ENCODE results near the gene NFIC. TPM values are rescaled to one million over a fixed set of nuclear protein-coding genes. Genes with fewer than 3 reads are reported as not detected.
A peak's percentile ranks its signal among the peaks of the same experiment; 100 is the strongest.
"Not testable (repeated sequence)": the region's sequence is repeated elsewhere in the genome, so short reads cannot be mapped to it uniquely, and the experiment has no call there.

Gene NFIC
- total RNA-seq, 1 donor from 2014 or later, result 11.9 TPM

DNA sequence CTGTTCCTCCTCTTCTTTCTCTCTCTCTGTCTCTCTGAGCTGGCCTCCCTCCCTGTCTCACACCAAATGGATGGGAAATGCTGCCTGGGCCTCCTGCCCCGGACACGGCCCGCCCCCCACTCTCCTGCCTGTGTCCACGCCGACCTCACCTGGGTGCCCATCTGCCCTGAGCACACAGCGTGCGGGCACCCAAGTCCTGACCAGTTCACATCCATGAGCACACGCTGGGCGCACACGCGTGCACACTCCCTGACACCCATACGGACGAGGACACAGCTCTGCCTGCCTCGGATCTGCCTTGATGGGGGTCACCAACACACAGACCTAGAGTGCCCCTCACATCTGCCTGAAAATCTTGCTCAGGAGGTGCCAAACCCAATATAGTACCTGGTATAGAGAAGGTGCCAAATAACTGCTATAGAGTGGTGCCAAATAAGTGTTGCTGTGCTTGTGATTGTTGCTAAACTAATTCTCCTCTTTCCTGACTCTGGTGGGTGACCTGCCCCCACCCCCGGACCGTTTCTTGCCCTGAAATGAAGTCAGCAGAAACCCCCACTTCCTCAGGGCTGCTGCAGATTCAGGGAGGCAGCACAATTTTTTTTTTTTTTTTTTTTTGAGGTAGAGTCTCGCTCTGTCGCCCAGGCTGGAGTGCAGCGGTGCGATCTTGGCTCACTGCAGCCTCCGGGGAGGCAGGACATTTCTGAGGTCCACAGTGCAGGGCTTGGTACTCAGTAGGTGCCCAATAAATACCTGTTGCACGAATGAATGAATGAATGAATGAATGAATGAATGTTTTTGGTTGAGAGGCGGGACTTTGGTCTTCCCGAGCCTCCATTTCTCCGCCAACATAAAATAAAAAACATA is 4.6 kb downstream of the NFIC start:
- no peak for DNase-seq (ENCODE audit: low read depth in 2 of 2)

GRCh38 chr19:3372413-3372812 is 6.0 kb downstream of the NFIC start:
- DNase-seq (ENCODE audit: low read depth in 2 of 2), result no peak

- no peak for DNase-seq (ENCODE audit: low read depth in 2 of 2)
Measured at GRCh38 chr19:3373971-3374368, 7.6 kb downstream of the NFIC start.

- no peak for DNase-seq (ENCODE audit: low read depth in 2 of 2)
Measured at GRCh38 chr19:3374369-3375112, 8.2 kb downstream of the NFIC start.

DNA sequence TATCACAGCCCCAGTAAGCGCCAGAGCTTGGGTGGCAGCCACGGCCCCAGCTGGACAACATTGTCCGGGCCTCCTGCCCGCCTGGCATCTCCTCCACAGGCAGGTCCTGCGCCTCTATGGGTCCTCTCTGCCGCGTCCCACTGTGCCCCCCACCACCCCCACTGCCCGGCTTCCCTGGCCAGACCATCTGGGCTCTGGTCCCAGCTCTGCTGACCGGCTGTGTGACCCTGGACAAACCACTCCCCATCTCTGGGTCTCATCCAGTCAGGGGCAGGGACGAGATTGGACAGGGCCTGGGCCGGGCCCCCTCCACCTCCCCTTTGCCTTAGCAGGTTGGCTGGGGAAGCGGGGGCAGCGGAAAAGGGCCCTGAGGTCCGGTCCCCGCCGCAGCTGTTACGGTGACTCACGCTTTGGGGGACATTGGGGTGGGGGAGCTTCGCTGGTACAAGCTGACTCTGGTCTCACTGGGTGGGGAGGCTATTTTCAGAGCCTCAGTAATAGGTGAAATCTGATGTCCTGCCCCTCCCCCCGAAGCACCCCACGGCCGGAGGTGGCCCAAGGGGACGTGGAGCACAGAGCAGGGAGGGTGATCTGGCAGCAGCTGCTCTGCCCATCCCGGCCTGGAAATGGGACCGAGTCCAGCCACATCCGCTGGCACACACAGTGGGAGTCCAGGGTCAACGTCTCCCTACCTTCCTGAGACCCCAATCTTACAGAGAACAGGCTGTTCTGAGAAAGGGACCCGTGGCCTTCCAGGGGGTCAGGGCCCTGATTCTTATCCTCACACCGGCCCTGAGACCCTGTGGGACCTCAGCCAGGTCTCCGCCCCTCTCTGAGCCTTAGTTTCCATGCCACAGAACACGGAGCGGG is 9.1 kb downstream of the NFIC start:
- peak; percentile 64 to 90 for DNase-seq (ENCODE audit: low read depth in 2 of 2)

DNA sequence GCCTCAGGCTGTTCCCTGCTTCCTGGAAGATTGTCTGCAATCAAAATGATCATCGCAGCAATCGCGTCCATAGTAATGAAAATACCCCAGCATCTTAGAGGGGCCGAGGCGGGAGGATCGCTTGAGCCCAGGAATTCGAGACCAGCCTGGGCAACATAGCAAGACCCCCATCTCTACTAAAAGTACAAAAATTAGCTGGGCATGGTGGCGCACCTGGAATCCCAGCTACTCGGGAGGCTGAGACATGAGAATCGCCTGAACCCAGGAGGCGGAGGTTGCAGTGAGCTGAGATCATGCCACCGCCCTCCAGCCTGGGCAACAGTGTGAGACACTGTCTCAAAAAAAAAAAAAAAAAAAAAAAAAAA is 9.7 kb downstream of the NFIC start:
- DNase-seq (ENCODE audit: low read depth in 2 of 2), result not testable (repeated sequence)

GRCh38 chr19:3378352-3379150 is 12.2 kb downstream of the NFIC start:
- no peak for DNase-seq (ENCODE audit: low read depth in 2 of 2)

GRCh38 chr19:3380829-3381228 is 14.4 kb downstream of the NFIC start:
- DNase-seq (ENCODE audit: low read depth in 2 of 2), result no peak

GRCh38 chr19:3381701-3382372 is 15.5 kb downstream of the NFIC start:
- no peak for DNase-seq (ENCODE audit: low read depth in 2 of 2)

GRCh38 chr19:3382460-3383100 is 16.2 kb downstream of the NFIC start:
- no peak for DNase-seq (ENCODE audit: low read depth in 2 of 2)

DNA sequence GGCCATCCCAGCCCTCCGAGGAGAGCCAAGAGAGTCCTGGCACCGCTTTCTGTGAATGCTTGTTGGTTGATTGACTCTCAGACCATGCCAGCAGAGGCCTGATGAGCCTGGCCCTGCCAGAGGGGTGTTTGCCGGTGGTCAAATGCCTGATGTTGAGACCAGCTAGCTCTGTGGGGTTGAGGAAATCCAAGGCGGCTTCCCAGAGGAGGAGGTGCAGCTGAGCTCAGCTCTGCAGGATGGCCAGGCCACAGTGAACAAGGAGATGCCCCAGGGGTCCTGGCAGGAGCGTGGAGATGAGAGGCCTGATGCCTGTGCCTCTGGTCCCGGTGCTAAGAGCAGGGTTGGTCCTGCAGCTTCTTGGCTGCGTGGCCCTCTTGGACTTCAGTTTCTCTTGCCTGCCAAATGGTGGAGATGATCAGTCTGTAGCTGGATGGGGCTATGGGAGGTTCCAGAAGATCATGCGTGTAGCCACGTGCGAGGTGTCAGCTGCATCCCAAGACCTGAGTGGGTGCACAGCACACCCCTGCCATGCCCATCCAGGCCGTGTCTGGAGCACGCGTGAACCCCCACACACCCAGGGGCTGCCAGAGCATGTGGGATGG is 16.8 kb downstream of the NFIC start:
- DNase-seq (ENCODE audit: low read depth in 2 of 2), result no peak

GRCh38 chr19:3386447-3387234 is 20.3 kb downstream of the NFIC start:
- DNase-seq (ENCODE audit: low read depth in 2 of 2), result no peak

- peak in 1 of 2 donors; percentile 57 for DNase-seq (ENCODE audit: low read depth in 2 of 2)
Measured at GRCh38 chr19:3387645-3388589, 21.5 kb downstream of the NFIC start.

- DNase-seq (ENCODE audit: low read depth in 2 of 2), result no peak
Measured at GRCh38 chr19:3389446-3389778, 23.0 kb downstream of the NFIC start.

DNA sequence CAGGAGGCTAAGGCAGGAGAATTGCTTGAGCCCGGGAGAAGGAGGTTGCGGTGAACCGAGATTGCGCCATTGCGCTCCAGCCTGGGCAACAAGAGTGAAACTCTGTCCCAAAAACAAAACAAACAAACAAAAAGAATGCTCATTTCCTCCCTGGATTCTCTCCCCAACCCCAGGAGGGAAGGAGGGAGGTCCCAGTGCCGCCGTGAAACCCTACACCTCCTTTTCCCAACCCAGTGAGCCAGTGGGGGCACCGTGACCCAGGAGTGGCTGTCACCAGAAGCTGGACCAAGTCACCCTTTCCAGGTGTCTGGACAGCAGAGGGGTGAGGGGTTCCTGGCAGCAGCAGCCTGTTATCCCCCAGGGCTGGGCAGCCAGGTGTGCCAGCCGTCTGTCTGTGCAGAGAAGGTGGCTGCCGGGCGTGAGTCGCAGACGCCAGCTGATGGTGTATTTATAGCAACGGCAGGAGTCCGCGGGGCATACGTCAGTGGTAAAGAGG is 23.5 kb downstream of the NFIC start:
- no peak for DNase-seq (ENCODE audit: low read depth in 2 of 2)

DNA sequence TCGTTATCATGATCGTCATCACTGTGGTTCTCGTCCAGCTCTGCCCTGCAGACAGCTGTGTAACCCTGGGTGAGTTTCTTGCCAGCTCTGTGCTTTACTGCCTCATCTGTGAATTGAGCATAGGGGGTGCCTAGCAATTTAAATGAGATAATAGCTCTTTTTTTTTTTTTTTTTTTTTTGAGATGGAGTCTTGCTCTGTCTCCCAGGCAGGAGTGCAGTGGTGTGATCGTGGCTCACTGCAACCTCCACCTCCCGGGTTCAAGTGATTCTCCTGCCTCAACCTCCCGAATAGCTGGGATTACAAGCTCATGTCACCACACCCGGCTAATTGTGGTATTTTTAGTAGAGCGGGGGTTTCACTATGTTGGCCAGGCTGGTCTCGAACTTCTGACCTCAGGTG is 25.5 kb downstream of the NFIC start:
- DNase-seq (ENCODE audit: low read depth in 2 of 2), result not testable (repeated sequence)

- no peak for DNase-seq (ENCODE audit: low read depth in 2 of 2)
Measured at GRCh38 chr19:3392480-3392879, 26.1 kb downstream of the NFIC start.

DNA sequence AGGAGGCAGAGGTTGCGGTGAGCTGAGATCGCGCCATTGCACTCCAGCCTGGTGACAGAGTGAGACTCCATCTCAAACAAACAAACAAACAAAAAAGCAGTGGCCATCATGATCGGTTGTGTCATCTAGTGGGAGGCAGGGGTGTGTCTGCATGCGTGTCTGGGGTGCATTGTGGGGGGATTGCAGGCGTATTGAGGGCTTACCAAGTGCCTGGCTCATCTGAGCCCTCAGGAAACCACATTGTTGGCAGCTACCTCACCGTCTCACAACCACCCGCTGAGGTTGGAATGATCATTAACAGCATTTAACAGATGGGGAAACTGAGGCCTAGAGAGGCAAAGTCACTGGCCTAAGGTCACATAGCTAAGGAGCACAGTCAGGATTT is 30.5 kb downstream of the NFIC start:
- DNase-seq (ENCODE audit: low read depth in 2 of 2), result no peak
